AG09319 (cell line): Measurements from ENCODE around the gene TGM4.
"Not testable (repeated sequence)": the region's sequence is repeated elsewhere in the genome, so short reads cannot be mapped to it uniquely, and the experiment has no call there.

Source experiments
- DNase-seq: peaks from one replicate; pipeline ENCODE4 v3.0.0-alpha.2; 2010; ENCODE audit warnings: low read depth; ENCODE audit errors: extremely low read depth
- CTCF ChIP-seq: IDR thresholded peaks from 2 replicates; pipeline ENCODE4 v1.5.1; 2011; ENCODE audit warnings: low read depth, mild to moderate bottlenecking, inconsistent platforms, low read length, moderate library complexity

TGM4 gene

GRCh38 chr3:44932986-44933944 is 58.9 kb downstream of the TGM4 start:
- DNase-seq: no peak
- TF ChIP-seq CTCF: no peak

- no peak for DNase-seq
- no peak for TF ChIP-seq CTCF
Measured at GRCh38 chr3:44939581-44940036, 65.2 kb downstream of the TGM4 start.

- no peak for TF ChIP-seq CTCF
Measured at GRCh38 chr3:44942202-44942921, 68.0 kb downstream of the TGM4 start.

GRCh38 chr3:44948239-44948638 is 73.8 kb downstream of the TGM4 start:
- no peak for TF ChIP-seq CTCF
- DNase-seq: no peak

More at GRCh38 chr3:44942202-44942921, 68.0 kb downstream of the TGM4 start:
- DNase-seq: no peak

GRCh38 chr3:44949770-44950169 is 75.4 kb downstream of the TGM4 start:
- not testable (repeated sequence) for DNase-seq

GRCh38 chr3:44950275-44950734 is 75.9 kb downstream of the TGM4 start:
- DNase-seq: no peak
- TF ChIP-seq CTCF: no peak

GRCh38 chr3:44952689-44953088 is 78.3 kb downstream of the TGM4 start:
- no peak for TF ChIP-seq CTCF
- no peak for DNase-seq
